DOHH2 (cell line): ENCODE data around the gene SOHLH2.

Source experiments
- H3F3A ChIP-seq: fragments of 200-600 bp; sonication (generic), shearing (Covaris generic); 2 replicates; pipeline ENCODE4 v1.6.0; 2016; ENCODE audit warnings: antibody characterized with exemption, mild to moderate bottlenecking; ENCODE audit not compliant: control insufficient read depth, insufficient read depth
- H3K27ac ChIP-seq: fragments of 200-600 bp; sonication (generic); 2 replicates; pipeline ENCODE4 v1.5.1; 2014; ENCODE audit warnings: low read depth, mild to moderate bottlenecking, low read length, moderate library complexity
- H3K27me3 ChIP-seq: fragments of 200-600 bp; sonication (generic); 2 replicates; pipeline ENCODE4 v1.6.1; 2014; ENCODE audit warnings: mild to moderate bottlenecking, low read length, mixed read lengths; ENCODE audit not compliant: control insufficient read depth
- H3K36me3 ChIP-seq: fragments of 200-600 bp; sonication (generic); 2 replicates; pipeline ENCODE4 v1.6.1; 2014; ENCODE audit warnings: mild to moderate bottlenecking, low read length, moderate library complexity, mixed read lengths; ENCODE audit not compliant: control insufficient read depth
- H3K4me1 ChIP-seq: fragments of 200-600 bp; sonication (generic); 2 replicates; pipeline ENCODE4 v1.6.1; 2014; ENCODE audit warnings: mild to moderate bottlenecking, low read length, mixed read lengths; ENCODE audit not compliant: control insufficient read depth
- H3K4me2 ChIP-seq: fragments of 200-600 bp; sonication (generic); 2 replicates; pipeline ENCODE4 v1.6.0; 2014; ENCODE audit warnings: mild to moderate bottlenecking, low read length, moderate library complexity
- H3K4me3 ChIP-seq: fragments of 200-600 bp; sonication (generic); 2 replicates; pipeline ENCODE4 v1.5.1; 2014; ENCODE audit warnings: mild to moderate bottlenecking, low read length, mixed read lengths
- H3K79me2 ChIP-seq: fragments of 200-600 bp; sonication (generic); 2 replicates; pipeline ENCODE4 v1.6.1; 2014; ENCODE audit warnings: mild to moderate bottlenecking, low read length, mixed read lengths; ENCODE audit not compliant: control insufficient read depth
- H3K9me2 ChIP-seq: fragments of 200-600 bp; sonication (generic); replicated peaks from 2 replicates; pipeline ENCODE4 v1.6.1; 2014; ENCODE audit warnings: mild to moderate bottlenecking, low read length, mixed read lengths; ENCODE audit not compliant: control insufficient read depth
- H3K9me3 ChIP-seq: fragments of 200-600 bp; sonication (generic); 2 replicates; pipeline ENCODE4 v1.6.1; 2014; ENCODE audit warnings: antibody characterized with exemption, low read length, mixed read lengths; ENCODE audit not compliant: control insufficient read depth, insufficient read depth
- H4K20me1 ChIP-seq: fragments of 200-600 bp; sonication (generic); 2 replicates; pipeline ENCODE4 v1.6.0; 2014; ENCODE audit warnings: low read depth, mild to moderate bottlenecking, antibody characterized with exemption, low read length, moderate library complexity; ENCODE audit not compliant: control insufficient read depth, insufficient read depth
- CTCF ChIP-seq: fragments of 200-600 bp; sonication (generic); IDR thresholded peaks from one replicate; pipeline ENCODE4 v1.5.1; 2014; ENCODE audit warnings: antibody characterized with exemption, mild to moderate bottlenecking, low read depth, low read length; ENCODE audit not compliant: poor library complexity, severe bottlenecking
- EZH2phosphoT487 ChIP-seq: fragments of 200-600 bp; sonication (generic); IDR thresholded peaks from 2 replicates; pipeline ENCODE4 v1.6.1; 2017; ENCODE audit warnings: borderline replicate concordance, mild to moderate bottlenecking, antibody characterized with exemption, low read length, moderate library complexity, mixed read lengths

The SOHLH2 gene

GRCh38 chr13:36166046-36166445 is 48.3 kb downstream of the SOHLH2 start:
- TF ChIP-seq CTCF (no peak), EZH2phosphoT487 (no peak)
- peaks cover 5% of the 10 kb centered on the region; the same call in 1 of the 2 replicates for H3K9me3 ChIP-seq

GRCh38 chr13:36163809-36164308 is 50.5 kb downstream of the SOHLH2 start:
- no peak overlapping the region for H3K4me2 ChIP-seq
- no peaks in the 10 kb centered on the region for H3K79me2 ChIP-seq
- no peaks in the 10 kb centered on the region for H4K20me1 ChIP-seq
- H3F3A ChIP-seq, result no peaks in the 10 kb centered on the region
- H3K9me3 ChIP-seq, result no peaks in the 10 kb centered on the region
- no peaks in the 10 kb centered on the region for H3K4me1 ChIP-seq
- H3K27me3 ChIP-seq, result no peaks in the 10 kb centered on the region
- H3K4me3 ChIP-seq, result no peak overlapping the region
- TF ChIP-seq EZH2phosphoT487, result no peak
- TF ChIP-seq CTCF, result no peak
- H3K9me2 ChIP-seq, result no peaks in the 10 kb centered on the region
- H3K27ac ChIP-seq, result no peak overlapping the region
- no peaks in the 10 kb centered on the region for H3K36me3 ChIP-seq

More at GRCh38 chr13:36166046-36166445, 48.3 kb downstream of the SOHLH2 start:
- Histone ChIP-seq H3K27me3 (no peaks in the 10 kb centered on the region), H4K20me1 (no peaks in the 10 kb centered on the region), H3F3A (no peaks in the 10 kb centered on the region), H3K79me2 (no peaks in the 10 kb centered on the region), H3K4me1 (no peaks in the 10 kb centered on the region), H3K27ac (no peak overlapping the region), H3K4me3 (no peak overlapping the region), H3K9me2 (no peaks in the 10 kb centered on the region), H3K4me2 (no peak overlapping the region), H3K36me3 (no peaks in the 10 kb centered on the region)

- Histone ChIP-seq H3K4me1 (no peaks in the 10 kb centered on the region), H3F3A (no peaks in the 10 kb centered on the region), H4K20me1 (no peaks in the 10 kb centered on the region), H3K27ac (no peak overlapping the region), H3K36me3 (no peaks in the 10 kb centered on the region), H3K4me2 (no peak overlapping the region), H3K79me2 (no peaks in the 10 kb centered on the region), H3K4me3 (no peak overlapping the region), H3K27me3 (no peaks in the 10 kb centered on the region), H3K9me3 (no peaks in the 10 kb centered on the region), H3K9me2 (no peaks in the 10 kb centered on the region)
- no peak for TF ChIP-seq EZH2phosphoT487
- TF ChIP-seq CTCF, result no peak
Measured at GRCh38 chr13:36163286-36163685, 51.1 kb downstream of the SOHLH2 start.
